IMR-90 (cell line): ENCODE results near the gene COTL1.

Source experiments
- BHLHE40 ChIP-seq: fragments of 150-350 bp; IDR thresholded peaks from 2 replicates; pipeline ENCODE4 v1.6.1; 2016; ENCODE audit warnings: mild to moderate bottlenecking, low read depth, low read length
- NFE2L2 ChIP-seq: fragments of 150-350 bp; IDR thresholded peaks from 2 replicates; pipeline ENCODE4 v1.6.1; 2016; ENCODE audit warnings: low read depth, mild to moderate bottlenecking, low read length
- TF ChIP-seq, protein P1 (sequence below): conservative IDR thresholded peaks from 2 replicates; pipeline ENCODE4 v1.5.1; 2012; ENCODE audit warnings: mild to moderate bottlenecking, low read depth, low read length, improper control_type of control experiment

DNA sequence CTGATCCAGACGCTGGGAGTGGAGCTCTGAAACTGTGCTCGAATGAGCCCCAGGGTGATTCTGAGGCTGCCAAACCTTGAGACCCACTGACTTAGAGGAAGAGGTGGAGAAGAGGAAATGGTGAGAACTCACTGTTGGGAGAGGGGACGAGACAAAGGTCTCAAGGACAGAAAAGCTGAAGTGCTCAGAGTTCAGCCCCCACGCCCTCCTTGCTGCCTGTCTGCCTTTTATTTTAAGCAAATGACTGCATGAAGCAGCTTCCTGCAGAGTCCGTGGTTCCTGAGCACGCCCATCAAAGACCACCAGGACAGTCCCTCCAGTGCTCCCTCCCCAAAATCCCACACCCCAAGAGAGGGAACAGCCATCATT is 20.4 kb downstream of the COTL1 start:
- TF ChIP-seq NFE2L2, result no peak
- TF ChIP-seq, protein P1, sequence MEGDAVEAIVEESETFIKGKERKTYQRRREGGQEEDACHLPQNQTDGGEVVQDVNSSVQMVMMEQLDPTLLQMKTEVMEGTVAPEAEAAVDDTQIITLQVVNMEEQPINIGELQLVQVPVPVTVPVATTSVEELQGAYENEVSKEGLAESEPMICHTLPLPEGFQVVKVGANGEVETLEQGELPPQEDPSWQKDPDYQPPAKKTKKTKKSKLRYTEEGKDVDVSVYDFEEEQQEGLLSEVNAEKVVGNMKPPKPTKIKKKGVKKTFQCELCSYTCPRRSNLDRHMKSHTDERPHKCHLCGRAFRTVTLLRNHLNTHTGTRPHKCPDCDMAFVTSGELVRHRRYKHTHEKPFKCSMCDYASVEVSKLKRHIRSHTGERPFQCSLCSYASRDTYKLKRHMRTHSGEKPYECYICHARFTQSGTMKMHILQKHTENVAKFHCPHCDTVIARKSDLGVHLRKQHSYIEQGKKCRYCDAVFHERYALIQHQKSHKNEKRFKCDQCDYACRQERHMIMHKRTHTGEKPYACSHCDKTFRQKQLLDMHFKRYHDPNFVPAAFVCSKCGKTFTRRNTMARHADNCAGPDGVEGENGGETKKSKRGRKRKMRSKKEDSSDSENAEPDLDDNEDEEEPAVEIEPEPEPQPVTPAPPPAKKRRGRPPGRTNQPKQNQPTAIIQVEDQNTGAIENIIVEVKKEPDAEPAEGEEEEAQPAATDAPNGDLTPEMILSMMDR, result no peak
- TF ChIP-seq BHLHE40, result no peak
